GM12878 (cell line): Measurements from ENCODE around the gene CMTM2.

Experiments used
- TF ChIP-seq, protein P1 (sequence below): fragments of 450-650 bp; IDR thresholded peaks from 2 replicates; pipeline ENCODE4 v1.6.1; 2016; ENCODE audit warnings: mild to moderate bottlenecking, moderate library complexity, borderline replicate concordance
- TF ChIP-seq, protein P2 (sequence below), 3 experiments: IDR thresholded peaks in 2 of 3; conservative IDR thresholded peaks in 1 of 3; 2 replicates each; pipeline ENCODE4 v1.5.1; 2011; ENCODE audit warnings: low read depth in 3 of 3, low read length in 3 of 3, mild to moderate bottlenecking in 3 of 3, control low read depth in 2 of 3, moderate library complexity in 2 of 3, inconsistent platforms in 1 of 3, mixed read lengths in 1 of 3; ENCODE audit not compliant: control insufficient read depth in 2 of 3, insufficient read depth in 1 of 3; ENCODE audit errors: extremely low read depth in 1 of 3
- TF ChIP-seq, protein P3 (sequence below): IDR thresholded peaks from 2 replicates; pipeline ENCODE4 v1.6.1; 2012; ENCODE audit warnings: improper control_type of control experiment, low read depth, low read length; ENCODE audit not compliant: insufficient replicate concordance
- TF ChIP-seq, protein P4 (sequence below): fragments of 450-650 bp; IDR thresholded peaks from 2 replicates; pipeline ENCODE4 v1.6.1; 2016; ENCODE audit warnings: mild to moderate bottlenecking

DNA sequence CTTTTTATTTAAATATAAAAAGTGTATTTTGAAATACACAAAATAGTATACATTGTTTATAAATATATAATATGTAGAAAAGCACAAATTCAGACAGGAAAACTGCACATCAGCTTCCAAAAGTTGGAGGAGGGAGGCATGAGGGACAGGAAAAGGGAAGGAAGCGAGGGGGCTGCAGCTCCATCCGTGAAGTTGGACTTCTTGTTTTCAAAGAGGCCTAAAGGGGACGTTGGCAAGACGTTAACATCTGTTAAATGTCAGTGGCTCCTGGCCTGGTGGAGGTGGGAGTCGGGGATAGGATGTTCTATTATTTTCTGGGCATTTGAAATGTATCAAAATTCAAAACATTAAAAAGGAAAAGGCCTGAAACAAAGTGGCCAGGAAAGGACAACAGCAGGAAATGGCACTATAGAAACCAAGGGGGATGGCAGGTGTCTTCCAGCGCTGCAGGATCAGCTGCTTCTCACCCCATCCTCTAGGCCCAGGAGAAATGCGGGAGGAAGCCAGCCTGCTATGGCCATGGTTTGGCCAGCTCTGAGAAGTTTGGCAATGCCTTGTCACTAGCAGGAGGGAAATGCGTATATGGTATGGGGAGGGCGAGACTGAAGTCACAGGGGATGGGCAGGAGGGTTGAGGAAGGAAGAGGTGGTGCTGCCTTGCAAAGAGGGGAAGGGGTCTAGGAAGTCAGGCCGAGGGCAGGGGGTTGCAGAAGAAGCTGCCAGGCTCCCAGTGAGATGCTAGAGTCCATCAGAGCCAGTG, 6.4 kb downstream of the CMTM2 start:
- TF ChIP-seq, protein P1, sequence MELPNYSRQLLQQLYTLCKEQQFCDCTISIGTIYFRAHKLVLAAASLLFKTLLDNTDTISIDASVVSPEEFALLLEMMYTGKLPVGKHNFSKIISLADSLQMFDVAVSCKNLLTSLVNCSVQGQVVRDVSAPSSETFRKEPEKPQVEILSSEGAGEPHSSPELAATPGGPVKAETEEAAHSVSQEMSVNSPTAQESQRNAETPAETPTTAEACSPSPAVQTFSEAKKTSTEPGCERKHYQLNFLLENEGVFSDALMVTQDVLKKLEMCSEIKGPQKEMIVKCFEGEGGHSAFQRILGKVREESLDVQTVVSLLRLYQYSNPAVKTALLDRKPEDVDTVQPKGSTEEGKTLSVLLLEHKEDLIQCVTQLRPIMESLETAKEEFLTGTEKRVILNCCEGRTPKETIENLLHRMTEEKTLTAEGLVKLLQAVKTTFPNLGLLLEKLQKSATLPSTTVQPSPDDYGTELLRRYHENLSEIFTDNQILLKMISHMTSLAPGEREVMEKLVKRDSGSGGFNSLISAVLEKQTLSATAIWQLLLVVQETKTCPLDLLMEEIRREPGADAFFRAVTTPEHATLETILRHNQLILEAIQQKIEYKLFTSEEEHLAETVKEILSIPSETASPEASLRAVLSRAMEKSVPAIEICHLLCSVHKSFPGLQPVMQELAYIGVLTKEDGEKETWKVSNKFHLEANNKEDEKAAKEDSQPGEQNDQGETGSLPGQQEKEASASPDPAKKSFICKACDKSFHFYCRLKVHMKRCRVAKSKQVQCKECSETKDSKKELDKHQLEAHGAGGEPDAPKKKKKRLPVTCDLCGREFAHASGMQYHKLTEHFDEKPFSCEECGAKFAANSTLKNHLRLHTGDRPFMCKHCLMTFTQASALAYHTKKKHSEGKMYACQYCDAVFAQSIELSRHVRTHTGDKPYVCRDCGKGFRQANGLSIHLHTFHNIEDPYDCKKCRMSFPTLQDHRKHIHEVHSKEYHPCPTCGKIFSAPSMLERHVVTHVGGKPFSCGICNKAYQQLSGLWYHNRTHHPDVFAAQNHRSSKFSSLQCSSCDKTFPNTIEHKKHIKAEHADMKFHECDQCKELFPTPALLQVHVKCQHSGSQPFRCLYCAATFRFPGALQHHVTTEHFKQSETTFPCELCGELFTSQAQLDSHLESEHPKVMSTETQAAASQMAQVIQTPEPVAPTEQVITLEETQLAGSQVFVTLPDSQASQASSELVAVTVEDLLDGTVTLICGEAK = no peak
- TF ChIP-seq, protein P2, sequence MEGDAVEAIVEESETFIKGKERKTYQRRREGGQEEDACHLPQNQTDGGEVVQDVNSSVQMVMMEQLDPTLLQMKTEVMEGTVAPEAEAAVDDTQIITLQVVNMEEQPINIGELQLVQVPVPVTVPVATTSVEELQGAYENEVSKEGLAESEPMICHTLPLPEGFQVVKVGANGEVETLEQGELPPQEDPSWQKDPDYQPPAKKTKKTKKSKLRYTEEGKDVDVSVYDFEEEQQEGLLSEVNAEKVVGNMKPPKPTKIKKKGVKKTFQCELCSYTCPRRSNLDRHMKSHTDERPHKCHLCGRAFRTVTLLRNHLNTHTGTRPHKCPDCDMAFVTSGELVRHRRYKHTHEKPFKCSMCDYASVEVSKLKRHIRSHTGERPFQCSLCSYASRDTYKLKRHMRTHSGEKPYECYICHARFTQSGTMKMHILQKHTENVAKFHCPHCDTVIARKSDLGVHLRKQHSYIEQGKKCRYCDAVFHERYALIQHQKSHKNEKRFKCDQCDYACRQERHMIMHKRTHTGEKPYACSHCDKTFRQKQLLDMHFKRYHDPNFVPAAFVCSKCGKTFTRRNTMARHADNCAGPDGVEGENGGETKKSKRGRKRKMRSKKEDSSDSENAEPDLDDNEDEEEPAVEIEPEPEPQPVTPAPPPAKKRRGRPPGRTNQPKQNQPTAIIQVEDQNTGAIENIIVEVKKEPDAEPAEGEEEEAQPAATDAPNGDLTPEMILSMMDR (IDR thresholded peaks at IDR 0.05 in 2 of 3, conservative IDR thresholded peaks at IDR 0.05 in 1 of 3; ENCODE audit: control insufficient read depth in 2 of 3, extremely low read depth in 1 of 3, insufficient read depth in 1 of 3, low read depth in 3 of 3, low read length in 3 of 3) = no peak
- TF ChIP-seq, protein P3, sequence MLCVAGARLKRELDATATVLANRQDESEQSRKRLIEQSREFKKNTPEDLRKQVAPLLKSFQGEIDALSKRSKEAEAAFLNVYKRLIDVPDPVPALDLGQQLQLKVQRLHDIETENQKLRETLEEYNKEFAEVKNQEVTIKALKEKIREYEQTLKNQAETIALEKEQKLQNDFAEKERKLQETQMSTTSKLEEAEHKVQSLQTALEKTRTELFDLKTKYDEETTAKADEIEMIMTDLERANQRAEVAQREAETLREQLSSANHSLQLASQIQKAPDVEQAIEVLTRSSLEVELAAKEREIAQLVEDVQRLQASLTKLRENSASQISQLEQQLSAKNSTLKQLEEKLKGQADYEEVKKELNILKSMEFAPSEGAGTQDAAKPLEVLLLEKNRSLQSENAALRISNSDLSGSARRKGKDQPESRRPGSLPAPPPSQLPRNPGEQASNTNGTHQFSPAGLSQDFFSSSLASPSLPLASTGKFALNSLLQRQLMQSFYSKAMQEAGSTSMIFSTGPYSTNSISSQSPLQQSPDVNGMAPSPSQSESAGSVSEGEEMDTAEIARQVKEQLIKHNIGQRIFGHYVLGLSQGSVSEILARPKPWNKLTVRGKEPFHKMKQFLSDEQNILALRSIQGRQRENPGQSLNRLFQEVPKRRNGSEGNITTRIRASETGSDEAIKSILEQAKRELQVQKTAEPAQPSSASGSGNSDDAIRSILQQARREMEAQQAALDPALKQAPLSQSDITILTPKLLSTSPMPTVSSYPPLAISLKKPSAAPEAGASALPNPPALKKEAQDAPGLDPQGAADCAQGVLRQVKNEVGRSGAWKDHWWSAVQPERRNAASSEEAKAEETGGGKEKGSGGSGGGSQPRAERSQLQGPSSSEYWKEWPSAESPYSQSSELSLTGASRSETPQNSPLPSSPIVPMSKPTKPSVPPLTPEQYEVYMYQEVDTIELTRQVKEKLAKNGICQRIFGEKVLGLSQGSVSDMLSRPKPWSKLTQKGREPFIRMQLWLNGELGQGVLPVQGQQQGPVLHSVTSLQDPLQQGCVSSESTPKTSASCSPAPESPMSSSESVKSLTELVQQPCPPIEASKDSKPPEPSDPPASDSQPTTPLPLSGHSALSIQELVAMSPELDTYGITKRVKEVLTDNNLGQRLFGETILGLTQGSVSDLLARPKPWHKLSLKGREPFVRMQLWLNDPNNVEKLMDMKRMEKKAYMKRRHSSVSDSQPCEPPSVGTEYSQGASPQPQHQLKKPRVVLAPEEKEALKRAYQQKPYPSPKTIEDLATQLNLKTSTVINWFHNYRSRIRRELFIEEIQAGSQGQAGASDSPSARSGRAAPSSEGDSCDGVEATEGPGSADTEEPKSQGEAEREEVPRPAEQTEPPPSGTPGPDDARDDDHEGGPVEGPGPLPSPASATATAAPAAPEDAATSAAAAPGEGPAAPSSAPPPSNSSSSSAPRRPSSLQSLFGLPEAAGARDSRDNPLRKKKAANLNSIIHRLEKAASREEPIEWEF = no peak
- TF ChIP-seq, protein P4, sequence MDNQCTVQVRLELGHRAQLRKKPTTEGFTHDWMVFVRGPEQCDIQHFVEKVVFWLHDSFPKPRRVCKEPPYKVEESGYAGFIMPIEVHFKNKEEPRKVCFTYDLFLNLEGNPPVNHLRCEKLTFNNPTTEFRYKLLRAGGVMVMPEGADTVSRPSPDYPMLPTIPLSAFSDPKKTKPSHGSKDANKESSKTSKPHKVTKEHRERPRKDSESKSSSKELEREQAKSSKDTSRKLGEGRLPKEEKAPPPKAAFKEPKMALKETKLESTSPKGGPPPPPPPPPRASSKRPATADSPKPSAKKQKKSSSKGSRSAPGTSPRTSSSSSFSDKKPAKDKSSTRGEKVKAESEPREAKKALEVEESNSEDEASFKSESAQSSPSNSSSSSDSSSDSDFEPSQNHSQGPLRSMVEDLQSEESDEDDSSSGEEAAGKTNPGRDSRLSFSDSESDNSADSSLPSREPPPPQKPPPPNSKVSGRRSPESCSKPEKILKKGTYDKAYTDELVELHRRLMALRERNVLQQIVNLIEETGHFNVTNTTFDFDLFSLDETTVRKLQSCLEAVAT = no peak
